ENCODE results near the gene PCDHGB6.
"Not testable (repeated sequence)": the region's sequence is repeated elsewhere in the genome, so short reads cannot be mapped to it uniquely, and the experiment has no call there.

PCDHGB6 gene

GRCh38 chr5:141407790-141408505 lies at the start of gene PCDHGB6:
TSS of gene PCDHGB6 (plus strand) at chr5:141408021. CDS start at chr5:141408203, 182 bp downstream.
- peak within 1 kb of the TSS; percentile 33; the same call in 1 of the 2 replicates for H3K4me3 ChIP-seq (ENCODE audit: low read length)

GRCh38 chr5:141359790-141360426 lies 47.9 kb upstream of the PCDHGB6 start, which contains the start of gene PCDHGB2:
TSS of gene PCDHGB2 (plus strand) at chr5:141359994. CDS start at chr5:141360136, 142 bp downstream.
- H3K4me3 ChIP-seq (ENCODE audit: low read length): peak within 1 kb of the TSS; percentile 43; the same call in 1 of the 2 replicates
- no peak for TF ChIP-seq ZNF274 (IDR thresholded peaks at IDR 0.05; ENCODE audit: low read depth, low read length)

- no peak for TF ChIP-seq ZNF274 (IDR thresholded peaks at IDR 0.05; ENCODE audit: low read depth, low read length)
- no peak overlapping the region; the same call in 1 of the 2 replicates for H3K4me3 ChIP-seq (ENCODE audit: low read length)
Observed at GRCh38 chr5:141360685-141361084, 47.1 kb upstream of the PCDHGB6 start.

GRCh38 chr5:141362719-141363118 lies 45.1 kb upstream of the PCDHGB6 start:
- H3K4me3 ChIP-seq (ENCODE audit: low read length): no peak overlapping the region
- no peak for TF ChIP-seq ZNF274 (IDR thresholded peaks at IDR 0.05; ENCODE audit: low read depth, low read length)

- no peak within 1 kb of the TSS for H3K4me3 ChIP-seq (ENCODE audit: low read length)
- no peak for TF ChIP-seq ZNF274 (IDR thresholded peaks at IDR 0.05; ENCODE audit: low read depth, low read length)
Observed at GRCh38 chr5:141363952-141364660, 43.7 kb upstream of the PCDHGB6 start, which contains the start of gene PCDHGA5. TSS of gene PCDHGA5 (plus strand) at chr5:141364162. CDS start at chr5:141364331, 169 bp downstream.

GRCh38 chr5:141366016-141366896 lies 41.6 kb upstream of the PCDHGB6 start:
- no peak for TF ChIP-seq ZNF274 (IDR thresholded peaks at IDR 0.05; ENCODE audit: low read depth, low read length)
- no peak overlapping the region for H3K4me3 ChIP-seq (ENCODE audit: low read length)

GRCh38 chr5:141369994-141370848 lies 37.6 kb upstream of the PCDHGB6 start, which contains the start of gene PCDHGB3:
TSS of gene PCDHGB3 (plus strand) at chr5:141370242. CDS start at chr5:141370395, 153 bp downstream.
- H3K4me3 ChIP-seq (ENCODE audit: low read length): peak within 1 kb of the TSS; percentile 43; the same call in 1 of the 2 replicates
- no peak for TF ChIP-seq ZNF274 (IDR thresholded peaks at IDR 0.05; ENCODE audit: low read depth, low read length)

GRCh38 chr5:141371572-141372475 lies 36.0 kb upstream of the PCDHGB6 start:
- TF ChIP-seq ZNF274 (IDR thresholded peaks at IDR 0.05; ENCODE audit: low read depth, low read length): no peak

GRCh38 chr5:141373673-141374317 lies 34.0 kb upstream of the PCDHGB6 start, which contains the start of gene PCDHGA6:
TSS of gene PCDHGA6 (plus strand) at chr5:141373891. CDS start at chr5:141374084, 193 bp downstream.
- TF ChIP-seq ZNF274 (IDR thresholded peaks at IDR 0.05; ENCODE audit: low read depth, low read length): no peak
- peak within 1 kb of the TSS; percentile 60; the same call in 1 of the 2 replicates for H3K4me3 ChIP-seq (ENCODE audit: low read length)

More at GRCh38 chr5:141371572-141372475, 36.0 kb upstream of the PCDHGB6 start:
- H3K4me3 ChIP-seq (ENCODE audit: low read length): no peak overlapping the region

- no peak overlapping the region for H3K4me3 ChIP-seq (ENCODE audit: low read length)
- no peak for TF ChIP-seq ZNF274 (IDR thresholded peaks at IDR 0.05; ENCODE audit: low read depth, low read length)
Observed at GRCh38 chr5:141374627-141375026, 33.2 kb upstream of the PCDHGB6 start.

- H3K4me3 ChIP-seq (ENCODE audit: low read length): not testable (repeated sequence)
Observed at GRCh38 chr5:141375444-141376155, 32.2 kb upstream of the PCDHGB6 start.

All from GM08714 (cell line).